Endothelial cell of umbilical vein (primary cell): ENCODE results near the gene CTSD. TPM values are rescaled to one million over a fixed set of nuclear protein-coding genes. Genes with fewer than 3 reads are reported as not detected.

Experiments
- BruUV-seq: library from RNA; stranded (reverse); fragments of 400-500 nt; replicated peaks from 2 replicates; lab custom pipeline; 2021; lab: Mats Ljungman, UMichigan
- CTCF ChIA-PET: fragments of 300-600, 350-600 bp; sonication (Branson Sonifier 250); formaldehyde crosslinking; loops from one replicate; lab custom pipeline; 2021; ENCODE audit warnings: antibody characterized with exemption, inconsistent platforms; lab: Charles Lee
- POLR2A ChIA-PET: fragments of 300-600, 350-600 bp; sonication (Branson Sonifier 250); formaldehyde crosslinking; loops from one replicate; lab custom pipeline; 2021; ENCODE audit warnings: antibody characterized with exemption, inconsistent platforms; lab: Charles Lee
- DNase-seq: peaks from one replicate; pipeline ENCODE4 v3.0.0-alpha.2; 2011; ENCODE audit warnings: low read depth, low spot score
- FAIRE-seq: peaks from 2 replicates; lab custom pipeline; 2011; peaks lifted over from hg19 to GRCh38; lab: Jason Lieb, UNC
- H2AFZ ChIP-seq: 2 replicates; pipeline ENCODE4 v1.6.0; 2012; ENCODE audit warnings: low read depth, low read length, control low read depth, inconsistent platforms
- H3K27ac ChIP-seq: 2 replicates; pipeline ENCODE4 v1.5.1; 2011; ENCODE audit warnings: low read depth, mild to moderate bottlenecking, control low read depth, low read length, moderate library complexity; ENCODE audit not compliant: insufficient read depth
- H3K27me3 ChIP-seq, 2 experiments: 2 replicates each; pipeline versions ENCODE4 v1.6.0 to v1.6.1; 2011; ENCODE audit warnings: low read length in 2 of 2, mixed read lengths in 1 of 2; ENCODE audit not compliant: control insufficient read depth in 2 of 2, insufficient read depth in 2 of 2
- H3K36me3 ChIP-seq, 2 experiments: 2 replicates in 1 of 2; 3 replicates in 1 of 2; pipeline ENCODE4 v1.5.1; 2011; ENCODE audit warnings: low read length in 2 of 2, mild to moderate bottlenecking in 1 of 2, moderate library complexity in 1 of 2; ENCODE audit not compliant: control insufficient read depth in 2 of 2, insufficient read depth in 2 of 2; ENCODE audit errors: extremely low read depth in 1 of 2
- H3K4me1 ChIP-seq: 3 replicates; pipeline ENCODE4 v1.5.1; 2011; ENCODE audit warnings: mild to moderate bottlenecking, low read length; ENCODE audit not compliant: control insufficient read depth, insufficient read depth; ENCODE audit errors: extremely low read depth
- H3K4me2 ChIP-seq: 2 replicates; pipeline ENCODE4 v1.6.1; 2011; ENCODE audit warnings: low read length, control low read depth, mixed read lengths; ENCODE audit not compliant: insufficient read depth
- H3K4me3 ChIP-seq, 3 experiments: fragments of 200-600 bp in 1 of 3; sonication (generic), shearing (Covaris generic) in 1 of 3; replicated peaks in 1 of 3; 2 replicates each; pipeline ENCODE4 v1.5.1; 2011 to 2016; ENCODE audit warnings: control low read depth in 3 of 3, low read length in 3 of 3, mild to moderate bottlenecking in 2 of 3, inconsistent platforms in 1 of 3, low read depth in 1 of 3, moderate library complexity in 1 of 3; ENCODE audit not compliant: insufficient read depth in 1 of 3
- H3K79me2 ChIP-seq: 2 replicates; pipeline ENCODE4 v1.6.0; 2012; ENCODE audit warnings: low read length, inconsistent platforms; ENCODE audit not compliant: control insufficient read depth, insufficient read depth
- H3K9ac ChIP-seq: replicated peaks from 2 replicates; pipeline ENCODE3; 2011; ENCODE audit warnings: low read length, control low read depth; ENCODE audit not compliant: insufficient read depth; ENCODE audit errors: extremely low read depth
- H3K9me1 ChIP-seq: replicated peaks from 3 replicates; pipeline ENCODE4 v1.6.0; 2011; ENCODE audit warnings: mild to moderate bottlenecking, low read length; ENCODE audit not compliant: control insufficient read depth, insufficient read depth; ENCODE audit errors: extremely low read depth
- H3K9me3 ChIP-seq: replicated peaks from 2 replicates; pipeline ENCODE4 v1.5.1; 2012; ENCODE audit warnings: low read length, inconsistent platforms; ENCODE audit not compliant: control insufficient read depth, insufficient read depth
- H4K20me1 ChIP-seq: replicated peaks from 2 replicates; pipeline ENCODE3; 2011; ENCODE audit warnings: mild to moderate bottlenecking, low read length; ENCODE audit not compliant: control insufficient read depth, insufficient read depth; ENCODE audit errors: extremely low read depth
- EZH2 ChIP-seq: IDR thresholded peaks from 2 replicates; pipeline ENCODE4 v1.6.1; 2012; ENCODE audit warnings: borderline replicate concordance, low read depth, mild to moderate bottlenecking, moderate library complexity, low read length, inconsistent platforms; ENCODE audit not compliant: severe bottlenecking
- FOS ChIP-seq: IDR thresholded peaks from 2 replicates; pipeline ENCODE4 v1.6.1; 2011; ENCODE audit warnings: mild to moderate bottlenecking, low read length, moderate library complexity, borderline replicate concordance; ENCODE audit not compliant: insufficient read depth
- GATA2 ChIP-seq: IDR thresholded peaks from 2 replicates; pipeline ENCODE4 v1.7.0; 2011; ENCODE audit warnings: low read depth, mild to moderate bottlenecking, moderate library complexity, mixed read lengths, low read length; ENCODE audit not compliant: insufficient read length, insufficient read depth
- JUN ChIP-seq: IDR thresholded peaks from 2 replicates; pipeline ENCODE4 v1.6.1; 2011; ENCODE audit warnings: borderline replicate concordance, low read depth; ENCODE audit not compliant: insufficient read length, insufficient read depth
- MYC ChIP-seq: IDR thresholded peaks from one replicate; pipeline ENCODE4 v1.6.1; 2011; ENCODE audit warnings: mild to moderate bottlenecking, low read depth, low read length
- POLR2A ChIP-seq: IDR thresholded peaks from 2 replicates; pipeline ENCODE4 v1.6.1; 2012; ENCODE audit warnings: low read depth, mild to moderate bottlenecking, control low read depth, low read length
- POLR2AphosphoS5 ChIP-seq: IDR thresholded peaks from 2 replicates; pipeline ENCODE4 v1.6.1; 2012; ENCODE audit warnings: low read depth, mild to moderate bottlenecking, control low read depth, low read length, moderate library complexity; ENCODE audit not compliant: insufficient read depth
- dilution Hi-C: fragments of 300-500 bp; cut with MboI; formaldehyde crosslinking; loops from one replicate; pipeline ENCODE4 v1.15.0; 2019; ENCODE audit warnings: low sequenced_read_pairs; ENCODE audit not compliant: extremely low pct_ligation_motif_present
- intact Hi-C: fragments of 100-400 bp; cut with micrococcal nuclease; formaldehyde crosslinking; loops from one replicate; pipeline ENCODE4 v1.10.0; 2022
- polyA plus RNA-seq, 4 experiments: library from polyadenylated mRNA; depleted of rRNA in 3 of 4; stranded (reverse) in 3 of 4; unstranded in 1 of 4; fragments of >200 nt; gene quantifications; 2 replicates each; pipeline versions ENCODE4 v1.2.1 to v1.2.3, GENCODE V29; 2011 to 2012; ENCODE audit warnings: missing spikeins in 1 of 4
- total RNA-seq: library from RNA; stranded (reverse); gene quantifications from 2 replicates; pipeline ENCODE4 v1.2.3, GENCODE V29; 2021
- TF ChIP-seq, protein P1 (sequence below), 2 donors: IDR thresholded peaks; 1 replicate in 1 of 2; 2 replicates in 1 of 2; pipeline ENCODE4 v1.5.1; 2011; ENCODE audit warnings: low read length in 2 of 2, mild to moderate bottlenecking in 2 of 2, moderate library complexity in 2 of 2, control low read depth in 1 of 2, inconsistent platforms in 1 of 2, low read depth in 1 of 2; ENCODE audit not compliant: insufficient read depth in 1 of 2; ENCODE audit errors: extremely low read depth in 1 of 2
- TF ChIP-seq, protein P2 (sequence below): IDR thresholded peaks from 2 replicates; pipeline ENCODE4 v1.6.1; 2011; ENCODE audit not compliant: insufficient read depth, insufficient read length

The CTSD gene
- total and polyA plus RNA-seq, 2 donors (not counting 3 experiments of a cell fraction or from before 2014, with no cell fraction given), result 215 to 248 TPM

DNA sequence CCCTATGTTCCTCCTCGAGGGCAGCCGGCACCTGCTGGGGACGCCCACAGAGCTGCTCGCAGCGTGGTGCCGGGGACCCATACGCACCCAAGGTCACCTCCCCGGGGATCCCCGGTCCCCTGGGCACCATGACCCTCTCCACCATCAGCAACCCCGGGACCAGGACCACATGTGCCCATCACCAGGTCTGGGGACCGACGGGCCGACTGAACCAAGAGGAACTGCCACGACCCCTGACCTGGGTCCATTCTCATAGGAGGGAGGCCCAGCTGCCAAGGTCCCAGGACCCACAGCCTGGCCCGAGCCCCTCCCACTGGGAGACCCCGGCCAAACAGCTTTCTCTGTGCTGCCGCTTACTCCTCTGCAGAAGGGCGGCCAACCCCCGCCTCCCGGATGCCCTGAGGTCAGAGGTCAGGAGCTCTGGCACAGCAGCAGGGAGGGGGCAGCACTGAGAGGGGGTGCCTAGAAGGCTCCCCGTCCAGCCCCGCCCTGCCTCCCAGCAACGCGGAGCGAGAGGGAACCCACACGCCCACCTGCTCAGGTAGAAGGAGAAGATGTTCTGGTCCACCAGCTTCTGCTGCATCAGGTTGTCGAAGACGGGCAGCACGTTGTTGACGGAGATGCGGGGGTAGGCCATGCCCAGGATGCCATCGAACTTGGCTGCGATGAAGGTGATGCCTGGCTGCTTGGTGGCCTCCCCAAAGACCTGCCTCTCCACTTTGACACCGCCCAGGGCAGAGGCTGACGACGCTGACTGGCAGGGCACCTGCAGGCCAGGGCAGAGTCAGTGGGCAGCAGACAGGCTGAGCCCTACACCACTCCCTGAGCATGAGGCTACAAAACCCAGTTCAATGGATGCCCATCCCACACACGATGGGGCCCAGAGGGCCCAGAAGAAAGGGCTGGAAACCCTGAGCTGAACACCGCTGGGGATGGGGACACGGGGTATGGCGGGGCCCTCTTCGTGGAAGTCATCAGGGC lies 6.6 kb downstream of the CTSD start:
- TF ChIP-seq JUN (no peak), MYC (no peak), EZH2 (no peak), GATA2 (no peak), POLR2A (no peak), POLR2AphosphoS5 (no peak), FOS (no peak)
- TF ChIP-seq, protein P1, sequence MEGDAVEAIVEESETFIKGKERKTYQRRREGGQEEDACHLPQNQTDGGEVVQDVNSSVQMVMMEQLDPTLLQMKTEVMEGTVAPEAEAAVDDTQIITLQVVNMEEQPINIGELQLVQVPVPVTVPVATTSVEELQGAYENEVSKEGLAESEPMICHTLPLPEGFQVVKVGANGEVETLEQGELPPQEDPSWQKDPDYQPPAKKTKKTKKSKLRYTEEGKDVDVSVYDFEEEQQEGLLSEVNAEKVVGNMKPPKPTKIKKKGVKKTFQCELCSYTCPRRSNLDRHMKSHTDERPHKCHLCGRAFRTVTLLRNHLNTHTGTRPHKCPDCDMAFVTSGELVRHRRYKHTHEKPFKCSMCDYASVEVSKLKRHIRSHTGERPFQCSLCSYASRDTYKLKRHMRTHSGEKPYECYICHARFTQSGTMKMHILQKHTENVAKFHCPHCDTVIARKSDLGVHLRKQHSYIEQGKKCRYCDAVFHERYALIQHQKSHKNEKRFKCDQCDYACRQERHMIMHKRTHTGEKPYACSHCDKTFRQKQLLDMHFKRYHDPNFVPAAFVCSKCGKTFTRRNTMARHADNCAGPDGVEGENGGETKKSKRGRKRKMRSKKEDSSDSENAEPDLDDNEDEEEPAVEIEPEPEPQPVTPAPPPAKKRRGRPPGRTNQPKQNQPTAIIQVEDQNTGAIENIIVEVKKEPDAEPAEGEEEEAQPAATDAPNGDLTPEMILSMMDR (IDR thresholded peaks at IDR 0.05; ENCODE audit: extremely low read depth in 1 of 2, insufficient read depth in 1 of 2, low read depth in 1 of 2, low read length in 2 of 2), result no peak
- TF ChIP-seq, protein P2, sequence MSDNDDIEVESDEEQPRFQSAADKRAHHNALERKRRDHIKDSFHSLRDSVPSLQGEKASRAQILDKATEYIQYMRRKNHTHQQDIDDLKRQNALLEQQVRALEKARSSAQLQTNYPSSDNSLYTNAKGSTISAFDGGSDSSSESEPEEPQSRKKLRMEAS, result no peak
- CTCF ChIA-PET, result no interaction called here
- no peaks in the 10 kb centered on the region for H3K9me3 ChIP-seq
- peaks cover 0 to 28% of the 10 kb centered on the region in 2 experiments for H3K36me3 ChIP-seq
- H4K20me1 ChIP-seq, result no peaks in the 10 kb centered on the region
- no peak overlapping the region for H2AFZ ChIP-seq
- dilution Hi-C loops, result no loop called here
- no peaks in the 10 kb centered on the region for H3K9me1 ChIP-seq
- no TSS peak for BruUV-seq
- intact Hi-C loops, result no loop called here
- FAIRE-seq (no peak), DNase-seq (no peak)
- no peaks in the 10 kb centered on the region for H3K79me2 ChIP-seq
- no peak overlapping the region for H3K27ac ChIP-seq
- no peaks in the 10 kb centered on the region for H3K27me3 ChIP-seq
- POLR2A ChIA-PET, result no interaction called here
- H3K4me1 ChIP-seq, result peaks cover 9% of the 10 kb centered on the region
- no peak overlapping the region for H3K4me2 ChIP-seq
- H3K4me3 ChIP-seq, result no peak overlapping the region
- H3K9ac ChIP-seq, result no peak overlapping the region
